Measurements from ENCODE around the gene ABCG1.

DNA sequence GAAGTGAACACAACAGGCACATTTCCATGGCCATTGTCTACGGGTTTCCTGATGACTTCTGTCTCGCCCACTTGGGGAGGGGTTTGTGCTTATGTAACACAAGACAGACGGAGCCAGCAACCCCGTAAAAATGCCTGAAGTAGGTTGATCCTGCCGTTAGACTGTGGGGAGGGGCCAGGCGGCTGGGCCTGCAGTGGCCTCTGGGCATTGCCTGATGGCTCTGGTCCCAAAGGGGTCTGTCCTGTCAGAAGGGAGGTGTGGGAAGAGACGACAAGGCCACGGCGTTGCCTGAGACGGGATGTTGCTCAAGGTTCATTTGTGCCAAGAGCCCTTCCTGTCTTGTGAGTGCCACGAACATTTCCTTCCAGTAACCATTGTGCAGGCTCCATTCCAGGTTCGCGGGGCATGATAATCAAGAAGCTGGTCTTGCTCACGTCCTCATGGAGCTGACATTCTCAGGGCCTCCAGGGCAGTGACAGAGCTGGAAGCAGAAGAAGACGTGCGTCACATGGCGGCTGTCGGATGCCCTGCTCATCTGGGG lies 44.7 kb downstream of the ABCG1 start:
- no peak for TF ChIP-seq EZH2phosphoT487 (IDR thresholded peaks at IDR 0.05; ENCODE audit: borderline replicate concordance, low read depth, low read length)
- TF ChIP-seq, protein P1, sequence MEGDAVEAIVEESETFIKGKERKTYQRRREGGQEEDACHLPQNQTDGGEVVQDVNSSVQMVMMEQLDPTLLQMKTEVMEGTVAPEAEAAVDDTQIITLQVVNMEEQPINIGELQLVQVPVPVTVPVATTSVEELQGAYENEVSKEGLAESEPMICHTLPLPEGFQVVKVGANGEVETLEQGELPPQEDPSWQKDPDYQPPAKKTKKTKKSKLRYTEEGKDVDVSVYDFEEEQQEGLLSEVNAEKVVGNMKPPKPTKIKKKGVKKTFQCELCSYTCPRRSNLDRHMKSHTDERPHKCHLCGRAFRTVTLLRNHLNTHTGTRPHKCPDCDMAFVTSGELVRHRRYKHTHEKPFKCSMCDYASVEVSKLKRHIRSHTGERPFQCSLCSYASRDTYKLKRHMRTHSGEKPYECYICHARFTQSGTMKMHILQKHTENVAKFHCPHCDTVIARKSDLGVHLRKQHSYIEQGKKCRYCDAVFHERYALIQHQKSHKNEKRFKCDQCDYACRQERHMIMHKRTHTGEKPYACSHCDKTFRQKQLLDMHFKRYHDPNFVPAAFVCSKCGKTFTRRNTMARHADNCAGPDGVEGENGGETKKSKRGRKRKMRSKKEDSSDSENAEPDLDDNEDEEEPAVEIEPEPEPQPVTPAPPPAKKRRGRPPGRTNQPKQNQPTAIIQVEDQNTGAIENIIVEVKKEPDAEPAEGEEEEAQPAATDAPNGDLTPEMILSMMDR (conservative IDR thresholded peaks at IDR 0.05; ENCODE audit: low read length): no peak
